ENCODE measurements around the gene SLC43A3.
"Not testable (repeated sequence)": the region's sequence is repeated elsewhere in the genome, so short reads cannot be mapped to it uniquely, and the experiment has no call there.

SLC43A3 gene

GRCh38 chr11:57409321-57410100 lies 17.4 kb downstream of the SLC43A3 start:
- Mint-ChIP-seq H3K4me1 (ENCODE audit: low read depth) (peaks cover 86% of the 10 kb centered on the region), H3K27me3 (no peaks in the 10 kb centered on the region), H3K27ac (peak overlapping the region; percentile 96), H3K4me3 (no peak overlapping the region), H3K9me3 (no peaks in the 10 kb centered on the region), H3K36me3 (ENCODE audit: low read depth) (peaks cover 95% of the 10 kb centered on the region)
- DNase-seq: peak; percentile 28

- Mint-ChIP-seq H3K4me3 (no peak overlapping the region), H3K9me3 (no peaks in the 10 kb centered on the region), H3K27ac (peak overlapping the region; percentile 96), H3K36me3 (ENCODE audit: low read depth) (peaks cover 94% of the 10 kb centered on the region), H3K27me3 (no peaks in the 10 kb centered on the region), H3K4me1 (ENCODE audit: low read depth) (peaks cover 84% of the 10 kb centered on the region)
- DNase-seq: peak; percentile 28
Observed at GRCh38 chr11:57408771-57409170, 18.1 kb downstream of the SLC43A3 start.

- Mint-ChIP-seq H3K4me3 (no peak overlapping the region), H3K27ac (peak overlapping the region; percentile 96), H3K27me3 (no peaks in the 10 kb centered on the region), H3K4me1 (ENCODE audit: low read depth) (peaks cover 79% of the 10 kb centered on the region), H3K9me3 (no peaks in the 10 kb centered on the region), H3K36me3 (ENCODE audit: low read depth) (peaks cover 91% of the 10 kb centered on the region)
- DNase-seq: peak; percentile 25
Observed at GRCh38 chr11:57407941-57408475, 18.9 kb downstream of the SLC43A3 start.

GRCh38 chr11:57407010-57407920 lies 19.7 kb downstream of the SLC43A3 start:
- peaks cover 91% of the 10 kb centered on the region for H3K36me3 Mint-ChIP-seq (ENCODE audit: low read depth)
- H3K27ac Mint-ChIP-seq: peak overlapping the region; percentile 96
- H3K27me3 Mint-ChIP-seq: no peaks in the 10 kb centered on the region
- H3K4me1 Mint-ChIP-seq (ENCODE audit: low read depth): peaks cover 74% of the 10 kb centered on the region
- DNase-seq: peak; percentile 28
- H3K4me3 Mint-ChIP-seq: peak overlapping the region; percentile 48
- H3K9me3 Mint-ChIP-seq: no peaks in the 10 kb centered on the region

GRCh38 chr11:57406337-57406904 lies 20.5 kb downstream of the SLC43A3 start:
- peak overlapping the region; percentile 96 for H3K27ac Mint-ChIP-seq
- peak; percentile 72 for DNase-seq
- no peaks in the 10 kb centered on the region for H3K27me3 Mint-ChIP-seq

GRCh38 chr11:57405271-57405860 lies 21.6 kb downstream of the SLC43A3 start:
- H3K4me1 Mint-ChIP-seq (ENCODE audit: low read depth): peaks cover 64% of the 10 kb centered on the region
- peaks cover 76% of the 10 kb centered on the region for H3K36me3 Mint-ChIP-seq (ENCODE audit: low read depth)

More at GRCh38 chr11:57406337-57406904, 20.5 kb downstream of the SLC43A3 start:
- Mint-ChIP-seq H3K9me3 (no peaks in the 10 kb centered on the region), H3K4me3 (peak overlapping the region; percentile 48), H3K4me1 (ENCODE audit: low read depth) (peaks cover 70% of the 10 kb centered on the region), H3K36me3 (ENCODE audit: low read depth) (peaks cover 83% of the 10 kb centered on the region)

GRCh38 chr11:57403802-57404147 lies 23.1 kb downstream of the SLC43A3 start:
- Mint-ChIP-seq H3K4me3 (no peak overlapping the region), H3K27ac (peak overlapping the region; percentile 36), H3K36me3 (ENCODE audit: low read depth) (peaks cover 60% of the 10 kb centered on the region), H3K4me1 (ENCODE audit: low read depth) (peaks cover 48% of the 10 kb centered on the region), H3K9me3 (no peaks in the 10 kb centered on the region), H3K27me3 (no peaks in the 10 kb centered on the region)
- DNase-seq: peak; percentile 34

More at GRCh38 chr11:57405271-57405860, 21.6 kb downstream of the SLC43A3 start:
- H3K9me3 Mint-ChIP-seq: no peaks in the 10 kb centered on the region
- peak overlapping the region; percentile 96 for H3K27ac Mint-ChIP-seq
- DNase-seq: no peak
- no peaks in the 10 kb centered on the region for H3K27me3 Mint-ChIP-seq
- H3K4me3 Mint-ChIP-seq: no peak overlapping the region

- H3K27me3 Mint-ChIP-seq, H3K27ac Mint-ChIP-seq, H3K4me3 Mint-ChIP-seq, H3K9me3 Mint-ChIP-seq: not testable (repeated sequence)
- DNase-seq: peak; percentile 12
- Mint-ChIP-seq H3K36me3 (ENCODE audit: low read depth) (peaks cover 54% of the 10 kb centered on the region), H3K4me1 (ENCODE audit: low read depth) (peaks cover 43% of the 10 kb centered on the region)
Observed at GRCh38 chr11:57403003-57403801, 23.7 kb downstream of the SLC43A3 start.

- Mint-ChIP-seq H3K27me3 (no peaks in the 10 kb centered on the region), H3K9me3 (no peaks in the 10 kb centered on the region), H3K4me3 (no peak overlapping the region), H3K36me3 (ENCODE audit: low read depth) (peaks cover 46% of the 10 kb centered on the region), H3K4me1 (ENCODE audit: low read depth) (peaks cover 35% of the 10 kb centered on the region), H3K27ac (peak overlapping the region; percentile 46)
- DNase-seq: peak; percentile 23
Observed at GRCh38 chr11:57402188-57403002, 24.5 kb downstream of the SLC43A3 start.

- DNase-seq: no peak
Observed at GRCh38 chr11:57399972-57400578, 26.8 kb downstream of the SLC43A3 start.

GRCh38 chr11:57399221-57399620 lies 27.7 kb downstream of the SLC43A3 start:
- Mint-ChIP-seq H3K9me3 (no peaks in the 10 kb centered on the region), H3K27ac (no peak overlapping the region), H3K4me3 (no peak overlapping the region), H3K36me3 (ENCODE audit: low read depth) (peaks cover 15% of the 10 kb centered on the region), H3K4me1 (ENCODE audit: low read depth) (peaks cover 4% of the 10 kb centered on the region), H3K27me3 (no peaks in the 10 kb centered on the region)
- no peak for DNase-seq

More at GRCh38 chr11:57399972-57400578, 26.8 kb downstream of the SLC43A3 start:
- H3K9me3 Mint-ChIP-seq: no peaks in the 10 kb centered on the region
- H3K4me1 Mint-ChIP-seq (ENCODE audit: low read depth): peaks cover 11% of the 10 kb centered on the region
- H3K27me3 Mint-ChIP-seq: no peaks in the 10 kb centered on the region
- H3K4me3 Mint-ChIP-seq: no peak overlapping the region
- H3K36me3 Mint-ChIP-seq (ENCODE audit: low read depth): peaks cover 23% of the 10 kb centered on the region
- no peak overlapping the region for H3K27ac Mint-ChIP-seq

GRCh38 chr11:57397394-57397990 lies 29.4 kb downstream of the SLC43A3 start:
- Mint-ChIP-seq H3K4me3 (no peak overlapping the region), H3K27me3 (no peaks in the 10 kb centered on the region), H3K4me1 (ENCODE audit: low read depth) (no peaks in the 10 kb centered on the region), H3K9me3 (no peaks in the 10 kb centered on the region), H3K36me3 (ENCODE audit: low read depth) (peaks cover 2% of the 10 kb centered on the region), H3K27ac (no peak overlapping the region)
- DNase-seq: no peak

Measured in activated T-cell treated with anti-CD3 and anti-CD28 coated beads, Interleukin-2, amount 50 U/mL, for 24 hours (primary cell).